ENCODE measurements around the gene ADGRL3.

Gene ADGRL3

GRCh38 chr4:61773655-61774245, 573.6 kb downstream of the ADGRL3 start:
- Histone ChIP-seq H3K4me2 (ENCODE audit: insufficient read depth, low read length) (no peak overlapping the region), H3K79me2 (ENCODE audit: insufficient read depth, low read length) (no peaks in the 10 kb centered on the region), H4K20me1 (ENCODE audit: insufficient read depth, low read length) (no peaks in the 10 kb centered on the region), H2AFZ (ENCODE audit: low read depth, low read length) (no peak overlapping the region), H3K27me3 (ENCODE audit: insufficient read depth, low read length, poor library complexity) (no peaks in the 10 kb centered on the region), H3K4me3 (ENCODE audit: low read depth in 1 of 2, low read length in 2 of 2) (no peak overlapping the region), H3K9ac (ENCODE audit: low read depth, low read length) (no peak overlapping the region), H3K4me1 (ENCODE audit: insufficient read depth, low read length) (no peaks in the 10 kb centered on the region), H3K9me3 (ENCODE audit: insufficient read depth, low read length, severe bottlenecking) (no peaks in the 10 kb centered on the region), H3K36me3 (ENCODE audit: insufficient read depth, low read length) (no peaks in the 10 kb centered on the region), H3K27ac (ENCODE audit: low read length) (no peak overlapping the region)
- ATAC-seq (ENCODE audit: insufficient read depth, low read depth), result no peak
- TF ChIP-seq, protein P1, sequence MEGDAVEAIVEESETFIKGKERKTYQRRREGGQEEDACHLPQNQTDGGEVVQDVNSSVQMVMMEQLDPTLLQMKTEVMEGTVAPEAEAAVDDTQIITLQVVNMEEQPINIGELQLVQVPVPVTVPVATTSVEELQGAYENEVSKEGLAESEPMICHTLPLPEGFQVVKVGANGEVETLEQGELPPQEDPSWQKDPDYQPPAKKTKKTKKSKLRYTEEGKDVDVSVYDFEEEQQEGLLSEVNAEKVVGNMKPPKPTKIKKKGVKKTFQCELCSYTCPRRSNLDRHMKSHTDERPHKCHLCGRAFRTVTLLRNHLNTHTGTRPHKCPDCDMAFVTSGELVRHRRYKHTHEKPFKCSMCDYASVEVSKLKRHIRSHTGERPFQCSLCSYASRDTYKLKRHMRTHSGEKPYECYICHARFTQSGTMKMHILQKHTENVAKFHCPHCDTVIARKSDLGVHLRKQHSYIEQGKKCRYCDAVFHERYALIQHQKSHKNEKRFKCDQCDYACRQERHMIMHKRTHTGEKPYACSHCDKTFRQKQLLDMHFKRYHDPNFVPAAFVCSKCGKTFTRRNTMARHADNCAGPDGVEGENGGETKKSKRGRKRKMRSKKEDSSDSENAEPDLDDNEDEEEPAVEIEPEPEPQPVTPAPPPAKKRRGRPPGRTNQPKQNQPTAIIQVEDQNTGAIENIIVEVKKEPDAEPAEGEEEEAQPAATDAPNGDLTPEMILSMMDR (IDR thresholded peaks at IDR 0.05; ENCODE audit: borderline replicate concordance, extremely low read depth, low read length, poor library complexity, severe bottlenecking), result no peak
- no peak for TF ChIP-seq EZH2 (IDR thresholded peaks at IDR 0.05; ENCODE audit: borderline replicate concordance, low read depth, low read length, severe bottlenecking)
- DNase-seq, result no peak

DNA sequence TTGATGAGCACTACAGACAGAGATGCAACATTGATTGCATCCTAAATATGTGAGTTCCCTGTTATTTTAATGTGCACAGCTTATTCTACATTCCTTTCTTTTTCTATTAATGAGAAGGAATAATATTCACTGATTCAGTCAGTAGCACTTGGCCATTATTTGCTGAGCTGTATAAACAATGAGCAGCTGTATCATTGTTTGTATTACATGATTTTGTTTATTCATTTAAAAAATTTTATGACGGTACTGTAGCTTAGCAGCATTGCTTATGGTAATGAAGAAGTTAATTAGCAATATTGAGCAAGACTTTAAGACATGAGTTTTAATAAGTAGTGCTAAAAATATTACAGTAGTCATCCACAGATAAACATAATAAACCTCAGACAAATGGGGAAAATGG, 582.0 kb downstream of the ADGRL3 start:
- H3K36me3 ChIP-seq (ENCODE audit: insufficient read depth, low read length), result no peaks in the 10 kb centered on the region
- no peaks in the 10 kb centered on the region for H3K79me2 ChIP-seq (ENCODE audit: insufficient read depth, low read length)
- H3K27ac ChIP-seq (ENCODE audit: low read length), result no peak overlapping the region
- ATAC-seq (ENCODE audit: insufficient read depth, low read depth) (no peak), DNase-seq (no peak)
- no peaks in the 10 kb centered on the region for H4K20me1 ChIP-seq (ENCODE audit: insufficient read depth, low read length)
- TF ChIP-seq, protein P1 (IDR thresholded peaks at IDR 0.05; ENCODE audit: borderline replicate concordance, extremely low read depth, low read length, poor library complexity, severe bottlenecking), result no peak
- TF ChIP-seq EZH2 (IDR thresholded peaks at IDR 0.05; ENCODE audit: borderline replicate concordance, low read depth, low read length, severe bottlenecking), result no peak
- H3K27me3 ChIP-seq (ENCODE audit: insufficient read depth, low read length, poor library complexity), result no peaks in the 10 kb centered on the region
- no peak overlapping the region for H3K4me3 ChIP-seq (ENCODE audit: low read depth in 1 of 2, low read length in 2 of 2)
- no peak overlapping the region for H2AFZ ChIP-seq (ENCODE audit: low read depth, low read length)
- H3K9me3 ChIP-seq (ENCODE audit: insufficient read depth, low read length, severe bottlenecking), result no peaks in the 10 kb centered on the region
- no peaks in the 10 kb centered on the region for H3K4me1 ChIP-seq (ENCODE audit: insufficient read depth, low read length)
- no peak overlapping the region for H3K4me2 ChIP-seq (ENCODE audit: insufficient read depth, low read length)
- H3K9ac ChIP-seq (ENCODE audit: low read depth, low read length), result no peak overlapping the region

DNA sequence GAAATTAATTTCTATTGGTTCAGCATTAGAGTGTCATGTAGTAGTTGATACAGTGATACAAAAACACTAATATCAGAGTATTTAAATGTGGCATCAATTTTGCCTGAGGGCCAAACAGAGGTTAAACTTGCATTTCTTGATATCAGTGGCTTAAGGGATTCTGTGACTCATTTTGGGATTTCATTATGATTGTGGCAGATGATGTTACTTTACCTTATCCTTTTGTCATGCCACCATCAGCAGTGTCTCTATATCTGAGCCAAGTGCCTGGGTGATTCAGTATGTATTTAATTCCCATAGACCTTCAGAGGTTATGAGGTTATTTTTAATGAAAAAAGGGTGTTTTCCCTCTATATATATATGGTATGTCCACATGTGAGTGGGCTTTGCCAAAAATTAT, 582.9 kb downstream of the ADGRL3 start:
- Histone ChIP-seq H3K9ac (ENCODE audit: low read depth, low read length) (no peak overlapping the region), H3K36me3 (ENCODE audit: insufficient read depth, low read length) (no peaks in the 10 kb centered on the region), H2AFZ (ENCODE audit: low read depth, low read length) (no peak overlapping the region), H3K4me1 (ENCODE audit: insufficient read depth, low read length) (no peaks in the 10 kb centered on the region), H3K79me2 (ENCODE audit: insufficient read depth, low read length) (no peaks in the 10 kb centered on the region), H4K20me1 (ENCODE audit: insufficient read depth, low read length) (no peaks in the 10 kb centered on the region), H3K27ac (ENCODE audit: low read length) (no peak overlapping the region), H3K4me2 (ENCODE audit: insufficient read depth, low read length) (no peak overlapping the region), H3K27me3 (ENCODE audit: insufficient read depth, low read length, poor library complexity) (no peaks in the 10 kb centered on the region), H3K4me3 (ENCODE audit: low read depth in 1 of 2, low read length in 2 of 2) (no peak overlapping the region), H3K9me3 (ENCODE audit: insufficient read depth, low read length, severe bottlenecking) (no peaks in the 10 kb centered on the region)
- DNase-seq (no peak), ATAC-seq (ENCODE audit: insufficient read depth, low read depth) (no peak)
- TF ChIP-seq, protein P1 (IDR thresholded peaks at IDR 0.05; ENCODE audit: borderline replicate concordance, extremely low read depth, low read length, poor library complexity, severe bottlenecking), result no peak
- TF ChIP-seq EZH2 (IDR thresholded peaks at IDR 0.05; ENCODE audit: borderline replicate concordance, low read depth, low read length, severe bottlenecking), result no peak
